GM12878 (cell line): Measurements from ENCODE around the gene ODC1.

Experiments used
- BMI1 ChIP-seq: fragments of 450-650 bp; IDR thresholded peaks from 2 replicates; pipeline ENCODE4 v1.6.1; 2016; ENCODE audit warnings: mild to moderate bottlenecking, moderate library complexity, borderline replicate concordance
- CTCF ChIP-seq, 3 experiments: IDR thresholded peaks in 2 of 3; conservative IDR thresholded peaks in 1 of 3; 2 replicates each; pipeline ENCODE4 v1.5.1; 2011; ENCODE audit warnings: low read depth in 3 of 3, low read length in 3 of 3, mild to moderate bottlenecking in 3 of 3, control low read depth in 2 of 3, moderate library complexity in 2 of 3, inconsistent platforms in 1 of 3, mixed read lengths in 1 of 3; ENCODE audit not compliant: control insufficient read depth in 2 of 3, insufficient read depth in 1 of 3; ENCODE audit errors: extremely low read depth in 1 of 3
- EP300 ChIP-seq, 2 experiments: fragments of 150-350 bp in 1 of 2; IDR thresholded peaks; 2 replicates each; pipeline ENCODE4 v1.6.1; 2011 to 2012; ENCODE audit warnings: low read depth in 2 of 2, low read length in 2 of 2, borderline replicate concordance in 1 of 2, improper control_type of control experiment in 1 of 2, inconsistent platforms in 1 of 2; ENCODE audit not compliant: control insufficient read depth in 1 of 2
- EZH2 ChIP-seq: IDR thresholded peaks from 2 replicates; pipeline ENCODE4 v1.6.1; 2012; ENCODE audit warnings: low read depth, mild to moderate bottlenecking, control low read depth, inconsistent platforms, low read length, borderline replicate concordance; ENCODE audit not compliant: control insufficient read depth
- MTA3 ChIP-seq: IDR thresholded peaks from 2 replicates; pipeline ENCODE4 v1.6.1; 2012; ENCODE audit warnings: low read length, inconsistent platforms, borderline replicate concordance
- NFYA ChIP-seq: IDR thresholded peaks from 2 replicates; pipeline ENCODE4 v1.6.1; 2011; ENCODE audit warnings: low read depth, mild to moderate bottlenecking, low read length, improper control_type of control experiment, borderline replicate concordance
- PML ChIP-seq: IDR thresholded peaks from 2 replicates; pipeline ENCODE4 v1.6.1; 2012; ENCODE audit warnings: low read length, inconsistent platforms
- POLR2A ChIP-seq: IDR thresholded peaks from 2 replicates; pipeline ENCODE4 v1.6.1; 2011; ENCODE audit warnings: low read depth, mild to moderate bottlenecking, low read length
- SMARCA5 ChIP-seq: fragments of 450-650 bp; IDR thresholded peaks from 2 replicates; pipeline ENCODE4 v1.6.1; 2017; ENCODE audit warnings: mild to moderate bottlenecking
- TARDBP ChIP-seq: IDR thresholded peaks from 2 replicates; pipeline ENCODE4 v1.6.1; 2016; ENCODE audit warnings: borderline replicate concordance
- USF2 ChIP-seq: IDR thresholded peaks from 2 replicates; pipeline ENCODE4 v1.6.1; 2011; ENCODE audit warnings: low read depth, low read length, improper control_type of control experiment, borderline replicate concordance
- ZNF274 ChIP-seq: IDR thresholded peaks from one replicate; pipeline ENCODE4 v1.8.0; 2011; ENCODE audit not compliant: insufficient read length, insufficient read depth
- ZNF384 ChIP-seq: IDR thresholded peaks from 2 replicates; pipeline ENCODE4 v1.6.1; 2012; ENCODE audit warnings: low read depth, mild to moderate bottlenecking, low read length, improper control_type of control experiment, borderline replicate concordance
- ZZZ3 ChIP-seq: IDR thresholded peaks from 2 replicates; pipeline ENCODE4 v1.6.1; 2011; ENCODE audit warnings: low read depth; ENCODE audit not compliant: control insufficient read depth, insufficient read length

- no peak for TF ChIP-seq MTA3
- TF ChIP-seq TARDBP = no peak
- no peak for TF ChIP-seq ZNF274
- no peak for TF ChIP-seq EZH2
- no peak for TF ChIP-seq ZZZ3
- peak; percentile 95 to 99 (median 99); a peak in 5 of 6 replicates for TF ChIP-seq CTCF (IDR thresholded peaks at IDR 0.05 in 2 of 3, conservative IDR thresholded peaks at IDR 0.05 in 1 of 3; ENCODE audit: control insufficient read depth in 2 of 3, extremely low read depth in 1 of 3, insufficient read depth in 1 of 3, low read depth in 3 of 3, low read length in 3 of 3)
- no peak for TF ChIP-seq BMI1
- TF ChIP-seq EP300 (IDR thresholded peaks at IDR 0.05; ENCODE audit: borderline replicate concordance in 1 of 2, control insufficient read depth in 1 of 2, low read depth in 2 of 2, low read length in 2 of 2) = no peak; a peak in 1 of 4 replicates
- TF ChIP-seq NFYA = no peak
- TF ChIP-seq USF2 = peak; percentile 49; the same call in 1 of the 2 replicates
- peak; percentile 88; the same call in 1 of the 2 replicates for TF ChIP-seq SMARCA5
- TF ChIP-seq POLR2A = no peak
- TF ChIP-seq PML = no peak
- peak; percentile 54 for TF ChIP-seq ZNF384
Observed at GRCh38 chr2:10408649-10409579, 39.2 kb downstream of the ODC1 start.
